Tibial nerve (tissue), 4 donors: ENCODE measurements around the gene CLTC. TPM values are rescaled to one million over a fixed set of nuclear protein-coding genes. Genes with fewer than 3 reads are reported as not detected.
A peak's percentile ranks its signal among the peaks of the same experiment; 100 is the strongest.

Experiments
- DNase-seq, 2 donors: peaks; one replicate each; pipeline ENCODE4 v3.0.0-alpha.2; 2019; ENCODE audit warnings: low spot score in 2 of 2
- H3K27ac ChIP-seq, 4 donors: fragments of 200-600 bp; sonication (generic) in 3 of 4; one replicate each; pipeline ENCODE4 v1.5.1; 2017 to 2019; ENCODE audit warnings: mild to moderate bottlenecking in 1 of 4
- H3K27me3 ChIP-seq, 2 donors: fragments of 200-600 bp; sonication (generic) in 1 of 2; one replicate each; pipeline versions ENCODE4 v1.5.1 to v1.6.0; 2017 to 2019
- H3K36me3 ChIP-seq, 3 donors: fragments of 200-600 bp; sonication (generic); one replicate each; pipeline ENCODE4 v1.5.1; 2018 to 2019
- H3K4me1 ChIP-seq, 4 donors: fragments of 200-600 bp; sonication (generic) in 3 of 4; one replicate each; pipeline ENCODE4 v1.5.1; 2017 to 2019
- H3K4me3 ChIP-seq, 4 donors: fragments of 200-600 bp; sonication (generic) in 3 of 4; one replicate each; pipeline ENCODE4 v1.5.1; 2017 to 2019; ENCODE audit warnings: mild to moderate bottlenecking in 1 of 4, moderate library complexity in 1 of 4
- H3K9me3 ChIP-seq, 4 donors: fragments of 200-600 bp; sonication (generic) in 3 of 4; one replicate each; pipeline ENCODE4 v1.5.1; 2017 to 2019
- CTCF ChIP-seq, 5 experiments: fragments of 200-600 bp in 3 of 5; fragments of 450-650 bp in 2 of 5; sonication (generic) in 3 of 5; IDR thresholded peaks; one replicate each; pipeline ENCODE4 v1.5.1; 2016 to 2019; ENCODE audit warnings: antibody characterized with exemption in 5 of 5, mild to moderate bottlenecking in 3 of 5, moderate library complexity in 2 of 5
- EP300 ChIP-seq, 2 donors: sonication (generic); formaldehyde crosslinking; IDR thresholded peaks; one replicate each; pipeline ENCODE4 v1.6.1; 2017; ENCODE audit warnings: antibody characterized with exemption in 2 of 2, mild to moderate bottlenecking in 1 of 2
- POLR2A ChIP-seq, 2 donors: fragments of 450-650 bp; IDR thresholded peaks; one replicate each; pipeline ENCODE4 v1.6.1; 2017; ENCODE audit warnings: antibody characterized with exemption in 2 of 2, mild to moderate bottlenecking in 2 of 2, moderate library complexity in 2 of 2
- WGBS, 2 donors: methylation state at CpG; one replicate each; pipeline ENCODE4 v1.1.5; 2018; 5-methylcytosine and 5-hydroxymethylcytosine counted together
- total RNA-seq, 4 donors: library from RNA; depleted of rRNA; stranded (reverse); fragments of >200 nt; gene quantifications; one replicate each; pipeline ENCODE4 v1.1.0, GENCODE V29; 2016

CLTC gene
- total RNA-seq, 4 donors from 2014 or later: 188 to 245 (median 209) TPM

GRCh38 chr17:59607061-59607460, 12.6 kb upstream of the CLTC start:
- Histone ChIP-seq H3K9me3 (no peaks in the 10 kb centered on the region), H3K36me3 (peaks cover 0 to 86% (median 3%) of the 10 kb centered on the region in 3 donors), H3K4me3 (no peak overlapping the region), H3K4me1 (no peaks in the 10 kb centered on the region), H3K27me3 (no peaks in the 10 kb centered on the region), H3K27ac (no peak overlapping the region)
- 73 to 88% methylated on average over 3 of the region's 3 CpGs for WGBS, 2 donors
- DNase-seq: no peak
- TF ChIP-seq POLR2A (IDR thresholded peaks at IDR 0.05) (no peak), EP300 (IDR thresholded peaks at IDR 0.05) (no peak), CTCF (IDR thresholded peaks at IDR 0.05) (no peak)

- Histone ChIP-seq H3K9me3 (no peaks in the 10 kb centered on the region), H3K27ac (no peak overlapping the region), H3K4me1 (no peaks in the 10 kb centered on the region), H3K36me3 (peaks cover 0 to 80% (median 3%) of the 10 kb centered on the region in 3 donors), H3K4me3 (no peak overlapping the region), H3K27me3 (no peaks in the 10 kb centered on the region)
- no peak for DNase-seq
- 86 to 91% methylated on average over 5 of the region's 5 CpGs for WGBS, 2 donors
- TF ChIP-seq POLR2A (IDR thresholded peaks at IDR 0.05): no peak
- TF ChIP-seq EP300 (IDR thresholded peaks at IDR 0.05): no peak
- peak in 1 of 5 experiments; percentile 13 for TF ChIP-seq CTCF (IDR thresholded peaks at IDR 0.05)
These were observed 11.8 kb upstream of the CLTC start for GRCh38 chr17:59607817-59608403.

- no peak overlapping the region for H3K4me3 ChIP-seq
These were observed 8.2 kb upstream of the CLTC start for GRCh38 chr17:59611503-59611902.

GRCh38 chr17:59616253-59616920, 3.3 kb upstream of the CLTC start:
- Histone ChIP-seq H3K4me1 (peaks cover 0 to 21% (median 8%) of the 10 kb centered on the region in 4 donors), H3K9me3 (no peaks in the 10 kb centered on the region), H3K36me3 (peaks cover 0 to 11% (median 0%) of the 10 kb centered on the region in 3 donors), H3K4me3 (no peak overlapping the region), H3K27ac (no peak overlapping the region), H3K27me3 (no peaks in the 10 kb centered on the region)
- no peak for TF ChIP-seq EP300 (IDR thresholded peaks at IDR 0.05)
- TF ChIP-seq POLR2A (IDR thresholded peaks at IDR 0.05): no peak
- WGBS, 2 donors: 92 to 93% methylated on average over 7 of the region's 7 CpGs
- no peak for DNase-seq

More at GRCh38 chr17:59611503-59611902, 8.2 kb upstream of the CLTC start:
- H3K27ac ChIP-seq: no peak overlapping the region
- no peaks in the 10 kb centered on the region for H3K27me3 ChIP-seq
- no peak for TF ChIP-seq CTCF (IDR thresholded peaks at IDR 0.05)
- TF ChIP-seq EP300 (IDR thresholded peaks at IDR 0.05): no peak
- TF ChIP-seq POLR2A (IDR thresholded peaks at IDR 0.05): no peak
- peaks cover 0 to 52% (median 3%) of the 10 kb centered on the region in 3 donors for H3K36me3 ChIP-seq
- no peaks in the 10 kb centered on the region for H3K4me1 ChIP-seq
- H3K9me3 ChIP-seq: no peaks in the 10 kb centered on the region
- DNase-seq: no peak

DNA sequence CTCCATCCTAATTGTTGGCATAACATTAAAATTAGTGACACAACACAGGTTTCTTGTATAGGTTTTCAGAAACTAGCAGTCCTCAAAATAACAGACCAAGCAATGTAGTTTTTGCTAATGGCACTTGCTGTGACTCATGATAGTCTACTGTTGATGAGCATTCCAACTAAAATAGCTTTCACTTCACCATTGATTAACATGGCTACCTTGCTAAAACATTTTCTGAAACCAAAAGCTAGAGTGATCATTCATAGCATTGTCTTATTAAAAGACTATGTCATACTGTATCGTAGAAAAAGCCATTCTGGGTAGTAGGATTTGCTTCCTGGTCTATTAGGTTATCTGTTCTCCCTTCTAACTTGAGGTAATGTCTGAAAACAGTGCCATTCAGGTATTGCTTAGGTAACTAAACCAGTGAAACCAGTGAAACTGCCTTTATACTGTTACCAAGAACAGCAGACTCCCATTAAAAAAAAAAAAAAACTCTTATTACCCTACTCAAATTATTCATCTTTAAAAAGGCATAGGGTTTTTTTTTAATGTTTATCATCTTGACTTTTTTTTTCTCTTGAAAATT, 2.5 kb upstream of the CLTC start:
- TF ChIP-seq EP300 (IDR thresholded peaks at IDR 0.05): no peak
- no peak overlapping the region for H3K4me3 ChIP-seq
- H3K27ac ChIP-seq: peak overlapping the region in 1 of 4 donors; percentile 100
- no peak for DNase-seq
- no peaks in the 10 kb centered on the region for H3K27me3 ChIP-seq
- H3K36me3 ChIP-seq: peaks cover 0 to 4% (median 0%) of the 10 kb centered on the region in 3 donors
- peaks cover 0 to 29% (median 17%) of the 10 kb centered on the region in 4 donors for H3K4me1 ChIP-seq
- H3K9me3 ChIP-seq: no peaks in the 10 kb centered on the region
- WGBS, 2 donors: 78 to 96% methylated on average over 1 of the region's 1 CpG

GRCh38 chr17:59619035-59619297, 729 bp upstream of the CLTC start:
- DNase-seq: no peak
- H3K4me3 ChIP-seq: peak overlapping the region; percentile 92 to 98 (median 97)
- WGBS, 2 donors: 0% methylated on average over 11 of the region's 11 CpGs
- H3K9me3 ChIP-seq: no peaks in the 10 kb centered on the region
- H3K4me1 ChIP-seq: peaks cover 0 to 46% (median 28%) of the 10 kb centered on the region in 4 donors
- H3K27ac ChIP-seq: peak overlapping the region; percentile 97 to 100 (median 100)
- H3K27me3 ChIP-seq: no peaks in the 10 kb centered on the region
- H3K36me3 ChIP-seq: no peaks in the 10 kb centered on the region
- TF ChIP-seq POLR2A (IDR thresholded peaks at IDR 0.05): no peak
- no peak for TF ChIP-seq CTCF (IDR thresholded peaks at IDR 0.05)
- no peak for TF ChIP-seq EP300 (IDR thresholded peaks at IDR 0.05)
